GM18951 (cell line): Measurements from ENCODE around the gene AKR1D1.

Experiments used
- POLR2A ChIP-seq: IDR thresholded peaks from 4 replicates; pipeline ENCODE4 v1.6.1; 2011; ENCODE audit warnings: mild to moderate bottlenecking; ENCODE audit not compliant: insufficient read length, insufficient read depth; ENCODE audit errors: extremely low read depth
- in situ Hi-C: fragments of 300-500 bp; cut with MboI; formaldehyde crosslinking; loops from one replicate; pipeline ENCODE4 v1.12.0; 2022; ENCODE audit warnings: low sequenced_read_pairs, mixed read lengths, inconsistent platforms; ENCODE audit not compliant: unreplicated experiment

AKR1D1 gene

GRCh38 chr7:138151731-138152577 lies 75.7 kb downstream of the AKR1D1 start:
- in situ Hi-C loops, result loop anchor here (25.0 kb wide), 2 partner anchors 285 to 585 kb away; no protein-coding TSS in a partner anchor
- no peak for TF ChIP-seq POLR2A

DNA sequence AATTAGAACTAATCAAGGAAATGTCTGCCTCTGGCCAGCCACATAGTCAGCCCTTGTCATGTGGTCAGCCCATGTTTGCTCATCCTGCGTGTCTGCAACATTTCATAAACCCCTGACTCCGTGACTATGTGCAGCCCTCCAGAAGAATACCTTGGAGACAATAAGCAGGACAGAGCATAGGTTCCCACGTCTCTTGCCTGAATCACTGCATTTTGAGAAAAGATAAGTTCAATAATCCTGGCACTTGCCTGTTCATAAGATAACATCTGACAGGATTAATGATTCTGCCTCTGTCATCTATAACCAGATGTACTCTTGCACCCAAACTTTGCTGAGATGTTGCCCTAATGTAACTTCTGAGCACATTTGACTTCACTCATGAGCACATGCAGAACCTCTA lies 78.4 kb downstream of the AKR1D1 start:
- in situ Hi-C loops, result loop anchor here (25.0 kb wide), 2 partner anchors 283 to 583 kb away; no protein-coding TSS in a partner anchor

GRCh38 chr7:138157702-138158101 lies 81.4 kb downstream of the AKR1D1 start:
- in situ Hi-C loops, result loop anchor here (25.0 kb wide), 2 partner anchors 280 to 580 kb away; no protein-coding TSS in a partner anchor
- TF ChIP-seq POLR2A, result no peak

More for the DNA sequence above, 78.4 kb downstream of the AKR1D1 start:
- no peak for TF ChIP-seq POLR2A

GRCh38 chr7:138158739-138159528 lies 82.7 kb downstream of the AKR1D1 start:
- in situ Hi-C loops, result loop anchor here (25.0 kb wide), 2 partner anchors 278 to 578 kb away; no protein-coding TSS in a partner anchor
- no peak for TF ChIP-seq POLR2A

DNA sequence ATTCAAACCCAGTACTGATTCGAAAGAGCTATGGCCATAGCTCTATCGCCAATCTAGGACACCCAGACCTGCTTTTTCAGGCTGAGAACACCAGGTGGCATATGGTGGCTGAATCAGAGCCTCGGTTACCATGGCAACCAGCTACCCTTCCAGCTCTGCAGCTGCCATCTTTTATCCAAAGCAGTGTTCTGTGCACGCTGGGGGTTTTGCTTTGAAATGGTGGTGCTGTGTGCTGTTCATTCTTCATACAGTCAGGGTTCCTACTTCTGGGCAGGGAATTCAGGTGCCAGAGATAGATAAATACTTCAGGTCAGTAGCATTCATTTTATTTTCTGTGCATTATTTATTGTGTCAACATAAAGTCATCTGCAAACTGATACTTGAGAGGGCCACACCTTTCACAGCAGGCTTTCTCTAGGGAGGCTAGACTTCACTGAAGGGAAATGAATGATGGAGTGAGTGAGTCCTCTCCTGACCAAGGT lies 85.4 kb downstream of the AKR1D1 start:
- in situ Hi-C loops, result loop anchor here (25.0 kb wide), 2 partner anchors 276 to 576 kb away; no protein-coding TSS in a partner anchor
- TF ChIP-seq POLR2A, result no peak

- no peak for TF ChIP-seq POLR2A
- in situ Hi-C loops, result loop anchor here (25.0 kb wide), 2 partner anchors 275 to 575 kb away; no protein-coding TSS in a partner anchor
These were observed 86.0 kb downstream of the AKR1D1 start for GRCh38 chr7:138162236-138162635.

- in situ Hi-C loops, result loop anchor here (25.0 kb wide), 2 partner anchors 274 to 574 kb away; no protein-coding TSS in a partner anchor
- TF ChIP-seq POLR2A, result no peak
These were observed 87.5 kb downstream of the AKR1D1 start for GRCh38 chr7:138163800-138164199.

DNA sequence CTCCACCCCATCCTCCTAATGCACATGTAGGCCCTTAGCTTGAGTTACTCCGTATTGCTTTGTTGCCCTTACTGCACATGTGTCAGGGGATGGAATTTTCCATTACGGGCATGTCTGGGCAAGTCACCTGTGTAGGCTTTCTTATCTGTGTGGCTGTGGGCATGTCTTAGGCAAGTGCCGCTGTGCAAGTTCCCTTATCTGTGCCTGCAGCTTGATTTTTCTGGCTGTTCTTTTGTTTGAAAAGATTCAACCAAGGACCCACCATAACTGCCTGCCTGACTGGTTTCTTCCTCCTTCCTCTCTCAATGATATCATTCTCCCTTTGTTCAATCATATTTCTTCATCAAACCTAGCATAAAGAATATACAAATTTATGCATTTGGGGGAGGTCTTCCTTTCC lies 88.5 kb downstream of the AKR1D1 start:
- in situ Hi-C loops, result loop anchor here (25.0 kb wide), 2 partner anchors 272 to 572 kb away; no protein-coding TSS in a partner anchor
- no peak for TF ChIP-seq POLR2A

GRCh38 chr7:138166681-138167080 lies 90.4 kb downstream of the AKR1D1 start:
- TF ChIP-seq POLR2A, result no peak
- in situ Hi-C loops, result loop anchor here (25.0 kb wide), 2 partner anchors 271 to 571 kb away; no protein-coding TSS in a partner anchor

DNA sequence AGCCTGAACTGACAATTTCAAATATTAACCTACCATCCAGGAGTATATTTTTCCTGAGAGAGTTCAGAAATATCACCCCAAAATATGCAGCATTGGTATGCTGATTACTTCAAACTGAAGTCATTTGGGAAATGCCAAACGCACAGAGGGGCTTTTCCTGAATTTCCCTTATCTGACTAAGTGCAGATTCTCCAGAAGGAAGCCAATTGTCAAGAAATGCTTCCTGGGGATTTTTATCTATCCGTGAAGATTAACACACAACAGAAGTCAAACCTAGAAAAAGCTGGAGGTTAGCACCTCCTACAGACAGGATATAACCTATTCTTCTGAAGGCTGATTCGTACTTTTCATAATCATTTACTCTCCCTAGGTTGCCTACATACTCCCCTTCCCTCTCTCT lies 91.0 kb downstream of the AKR1D1 start:
- in situ Hi-C loops, result loop anchor here (25.0 kb wide), 2 partner anchors 270 to 570 kb away; no protein-coding TSS in a partner anchor
- TF ChIP-seq POLR2A, result no peak

DNA sequence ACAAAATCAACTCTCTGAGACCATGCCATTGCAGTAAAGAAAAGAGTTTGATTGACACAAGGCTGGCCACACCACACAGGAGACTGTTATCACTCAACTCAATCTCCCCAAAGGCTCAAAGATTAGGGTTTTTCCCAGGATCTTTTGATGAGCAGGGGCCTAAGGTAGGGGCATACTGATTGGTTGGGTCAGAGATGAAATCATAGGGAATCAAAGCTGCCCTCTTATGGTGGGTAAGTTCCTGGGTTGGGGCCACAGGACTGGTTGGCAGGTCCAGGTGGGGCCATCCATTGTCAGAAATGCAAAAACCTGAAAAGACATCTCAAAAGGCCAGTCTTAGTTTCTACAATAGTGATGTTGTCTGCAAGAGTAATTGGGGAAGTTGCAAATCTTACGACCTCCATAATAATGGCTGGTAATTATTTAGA lies 91.6 kb downstream of the AKR1D1 start:
- no peak for TF ChIP-seq POLR2A
- in situ Hi-C loops, result loop anchor here (25.0 kb wide), 2 partner anchors 269 to 569 kb away; no protein-coding TSS in a partner anchor
